GM19467 (cell line): ENCODE data around the gene ULK3.

Experiments
- ATAC-seq: cut with Tn5 transposase; IDR thresholded peaks from one replicate; pipeline ENCODE4 v1.9.1; 2021; ENCODE audit warnings: mild to moderate bottlenecking, moderate library complexity; ENCODE audit not compliant: unreplicated experiment

ULK3 gene

DNA sequence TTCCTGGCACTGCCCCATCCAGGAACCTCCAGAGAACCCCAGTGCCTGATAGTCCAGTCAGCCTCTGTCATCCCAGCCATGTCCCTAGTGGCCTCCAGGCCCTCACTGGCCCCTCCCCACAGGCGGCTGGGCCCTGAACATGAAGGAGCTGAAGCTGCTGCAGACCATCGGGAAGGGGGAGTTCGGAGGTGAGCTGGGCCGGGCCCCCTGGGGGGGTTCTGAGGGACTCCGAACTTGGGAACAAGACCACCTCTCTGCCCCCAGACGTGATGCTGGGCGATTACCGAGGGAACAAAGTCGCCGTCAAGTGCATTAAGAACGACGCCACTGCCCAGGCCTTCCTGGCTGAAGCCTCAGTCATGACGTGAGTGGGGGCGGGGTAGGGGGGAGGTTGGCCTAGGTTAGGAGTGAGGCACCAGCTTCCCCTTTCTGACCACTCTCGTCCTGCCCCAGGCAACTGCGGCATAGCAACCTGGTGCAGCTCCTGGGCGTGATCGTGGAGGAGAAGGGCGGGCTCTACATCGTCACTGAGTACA is 42.3 kb downstream of the ULK3 start:
- ATAC-seq: no peak

GRCh38 chr15:74799856-74800558 is 42.9 kb downstream of the ULK3 start:
- peak; percentile 66 for ATAC-seq

- no peak for ATAC-seq
Observed at GRCh38 chr15:74799255-74799855, 43.6 kb downstream of the ULK3 start.

DNA sequence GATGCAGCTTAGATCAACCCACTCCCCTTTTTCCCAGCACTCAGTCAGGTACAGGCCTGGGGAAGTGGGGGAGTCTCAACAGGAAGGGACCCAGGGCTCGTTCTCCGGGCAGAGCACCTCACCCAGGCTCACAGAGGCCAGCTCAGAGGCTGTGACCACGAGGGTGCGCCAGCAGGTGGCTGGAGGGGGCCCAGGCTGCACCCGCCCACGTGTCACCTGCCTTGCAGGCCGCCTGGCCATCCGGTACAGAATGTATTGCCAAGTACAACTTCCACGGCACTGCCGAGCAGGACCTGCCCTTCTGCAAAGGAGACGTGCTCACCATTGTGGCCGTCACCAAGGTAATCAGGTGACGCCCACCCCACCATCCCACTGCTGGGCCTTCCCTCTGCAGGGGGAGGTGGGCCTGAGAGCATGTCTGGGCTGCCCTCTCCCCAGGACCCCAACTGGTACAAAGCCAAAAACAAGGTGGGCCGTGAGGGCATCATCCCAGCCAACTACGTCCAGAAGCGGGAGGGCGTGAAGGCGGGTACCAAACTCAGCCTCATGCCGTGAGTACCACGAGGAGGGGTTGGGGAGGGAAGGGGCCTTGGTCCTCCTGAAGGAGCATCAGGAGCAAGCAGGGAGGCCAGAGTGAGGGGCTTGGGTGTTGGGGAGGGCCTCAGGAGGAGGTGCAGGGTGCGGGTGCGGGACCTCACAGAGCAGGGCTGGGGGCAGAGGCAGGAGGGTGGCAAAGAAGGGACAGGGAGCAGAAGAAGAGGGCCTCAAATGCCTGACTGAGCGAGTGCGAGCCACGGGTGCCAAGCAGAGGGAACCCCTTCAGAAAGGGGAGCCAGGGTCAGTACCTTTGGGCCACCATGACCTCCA is 44.3 kb downstream of the ULK3 start:
- no peak for ATAC-seq

- no peak for ATAC-seq
Observed at GRCh38 chr15:74795966-74796625, 46.9 kb downstream of the ULK3 start.

DNA sequence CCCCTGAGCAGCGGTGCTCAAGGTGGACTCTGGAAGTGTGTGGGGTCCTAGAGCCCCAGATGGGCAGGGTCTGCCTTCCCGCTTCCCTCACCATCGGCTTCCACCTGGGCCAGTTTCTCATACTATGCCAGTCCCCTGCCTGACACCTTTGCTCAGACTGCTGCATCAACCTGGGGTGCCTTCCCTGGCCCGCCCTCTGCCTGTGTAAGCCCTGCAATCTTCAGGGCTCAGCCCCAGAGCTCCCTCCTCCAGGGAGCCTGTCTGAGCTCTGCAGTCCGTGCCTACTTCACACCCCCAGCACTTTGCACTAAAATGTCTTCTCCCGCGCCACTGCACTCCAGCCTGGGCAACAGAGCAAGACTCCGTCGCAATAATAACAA is 48.0 kb downstream of the ULK3 start:
- no peak for ATAC-seq

DNA sequence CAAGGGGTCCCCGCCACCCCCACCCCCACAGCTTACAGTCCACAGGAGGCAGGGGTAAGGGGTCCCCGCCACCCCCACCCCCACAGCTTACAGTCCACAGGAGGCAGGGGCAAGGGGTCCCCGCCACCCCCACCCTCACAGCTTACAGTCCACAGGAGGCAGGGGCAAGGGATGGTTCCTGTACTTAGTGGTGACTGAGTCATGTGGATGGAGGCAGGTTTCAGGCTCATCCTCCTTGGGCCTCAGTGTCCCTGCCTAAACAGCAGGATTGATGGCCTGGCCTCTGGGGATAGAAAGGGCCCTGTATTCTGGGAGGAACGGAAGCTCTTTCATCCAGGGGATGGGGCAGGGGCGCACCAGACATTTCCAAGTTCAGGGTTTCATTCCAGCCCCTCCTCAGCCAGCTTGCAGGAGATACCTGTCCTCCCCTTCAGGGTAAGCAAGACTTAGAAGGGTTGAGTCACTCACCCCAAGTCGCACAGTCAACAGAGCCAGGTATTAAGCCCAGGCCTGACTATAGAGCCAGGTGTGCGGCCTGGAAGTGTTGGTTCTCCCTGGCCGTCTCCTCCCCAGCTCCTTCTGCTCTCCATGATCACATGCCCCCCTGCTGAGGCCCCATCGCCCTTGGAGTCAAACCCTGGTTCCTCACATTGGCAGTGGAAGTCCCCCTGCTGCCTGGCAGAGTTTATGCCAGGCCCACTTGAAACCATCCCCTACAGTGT is 48.5 kb downstream of the ULK3 start:
- ATAC-seq: no peak

- ATAC-seq: no peak
Observed at GRCh38 chr15:74793135-74794028, 49.6 kb downstream of the ULK3 start.

GRCh38 chr15:74792227-74793016 is 50.5 kb downstream of the ULK3 start:
- ATAC-seq: no peak

DNA sequence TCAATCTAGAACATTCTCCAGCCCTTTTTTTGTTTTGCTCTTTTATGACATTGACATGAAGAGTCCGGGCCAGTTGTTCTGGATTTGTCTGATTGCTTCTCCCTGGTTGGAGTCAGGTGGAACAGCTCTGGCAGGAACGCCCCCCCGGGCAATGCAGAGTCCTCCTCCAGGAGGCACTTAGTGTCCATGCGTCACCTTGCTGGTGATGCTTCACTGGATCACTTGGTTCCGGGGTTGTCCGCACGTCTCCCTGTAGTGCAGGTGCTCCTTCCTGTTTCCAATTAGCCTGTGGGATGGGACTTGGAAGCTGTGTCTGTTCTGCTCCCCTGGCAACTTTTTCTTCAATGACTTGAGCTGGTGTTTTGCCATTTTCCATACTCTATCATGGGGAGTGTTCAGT is 51.3 kb downstream of the ULK3 start:
- ATAC-seq: no peak

GRCh38 chr15:74791007-74791406 is 51.9 kb downstream of the ULK3 start:
- no peak for ATAC-seq

- no peak for ATAC-seq
Observed at GRCh38 chr15:74790080-74790916, 52.7 kb downstream of the ULK3 start.

- ATAC-seq: no peak
Observed at GRCh38 chr15:74789741-74790079, 53.2 kb downstream of the ULK3 start.

GRCh38 chr15:74789171-74789631 is 53.8 kb downstream of the ULK3 start:
- no peak for ATAC-seq

GRCh38 chr15:74788683-74789151 is 54.2 kb downstream of the ULK3 start:
- ATAC-seq: peak; percentile 21

- no peak for ATAC-seq
Observed at GRCh38 chr15:74788042-74788682, 54.8 kb downstream of the ULK3 start.
